ENCODE measurements around the gene CACTIN.

GRCh38 chr19:3669082-3669946, 42.7 kb upstream of the CACTIN start:
- TF ChIP-seq, protein P1, sequence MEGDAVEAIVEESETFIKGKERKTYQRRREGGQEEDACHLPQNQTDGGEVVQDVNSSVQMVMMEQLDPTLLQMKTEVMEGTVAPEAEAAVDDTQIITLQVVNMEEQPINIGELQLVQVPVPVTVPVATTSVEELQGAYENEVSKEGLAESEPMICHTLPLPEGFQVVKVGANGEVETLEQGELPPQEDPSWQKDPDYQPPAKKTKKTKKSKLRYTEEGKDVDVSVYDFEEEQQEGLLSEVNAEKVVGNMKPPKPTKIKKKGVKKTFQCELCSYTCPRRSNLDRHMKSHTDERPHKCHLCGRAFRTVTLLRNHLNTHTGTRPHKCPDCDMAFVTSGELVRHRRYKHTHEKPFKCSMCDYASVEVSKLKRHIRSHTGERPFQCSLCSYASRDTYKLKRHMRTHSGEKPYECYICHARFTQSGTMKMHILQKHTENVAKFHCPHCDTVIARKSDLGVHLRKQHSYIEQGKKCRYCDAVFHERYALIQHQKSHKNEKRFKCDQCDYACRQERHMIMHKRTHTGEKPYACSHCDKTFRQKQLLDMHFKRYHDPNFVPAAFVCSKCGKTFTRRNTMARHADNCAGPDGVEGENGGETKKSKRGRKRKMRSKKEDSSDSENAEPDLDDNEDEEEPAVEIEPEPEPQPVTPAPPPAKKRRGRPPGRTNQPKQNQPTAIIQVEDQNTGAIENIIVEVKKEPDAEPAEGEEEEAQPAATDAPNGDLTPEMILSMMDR (IDR thresholded peaks at IDR 0.05) = no peak
- peak in 2 of 4 donors; percentile 29 to 44 for TF ChIP-seq POLR2AphosphoS5 (IDR thresholded peaks at IDR 0.05)

Data from sigmoid colon (tissue), 4 donors.